Sigmoid colon (tissue), 7 donors: ENCODE results near the gene PFKP. TPM values are rescaled to one million over a fixed set of nuclear protein-coding genes. Genes with fewer than 3 reads are reported as not detected.
"Not testable (repeated sequence)": the region's sequence is repeated elsewhere in the genome, so short reads cannot be mapped to it uniquely, and the experiment has no call there.

Experiments used
- DNase-seq: peaks from one replicate; pipeline ENCODE4 v3.0.0-alpha.2; 2019
- H3K27ac ChIP-seq, 4 donors: fragments of 200-600 bp; sonication (generic); one replicate each; pipeline ENCODE4 v1.5.1; 2016 to 2019; ENCODE audit warnings: mild to moderate bottlenecking in 1 of 4
- H3K27me3 ChIP-seq, 3 donors: fragments of 200-600 bp; sonication (generic); one replicate each; pipeline ENCODE4 v1.5.1; 2019; ENCODE audit warnings: mild to moderate bottlenecking in 1 of 3
- H3K36me3 ChIP-seq, 4 donors: fragments of 200-600 bp; sonication (generic); one replicate each; pipeline ENCODE4 v1.5.1; 2016 to 2019
- H3K4me1 ChIP-seq, 4 donors: fragments of 200-600 bp; sonication (generic); one replicate each; pipeline ENCODE4 v1.5.1; 2017 to 2019
- H3K4me3 ChIP-seq, 4 donors: fragments of 200-600 bp; sonication (generic); one replicate each; pipeline ENCODE4 v1.5.1; 2017 to 2019; ENCODE audit warnings: mild to moderate bottlenecking in 2 of 4, moderate library complexity in 1 of 4
- H3K9me3 ChIP-seq, 4 donors: fragments of 200-600 bp in 3 of 4; sonication (generic) in 3 of 4; one replicate each; pipeline versions ENCODE4 v1.5.1 to v1.6.1; 2013 to 2019
- CTCF ChIP-seq, 4 experiments: fragments of 450-650 bp in 3 of 4; fragments of 200-600 bp in 1 of 4; IDR thresholded peaks; one replicate each; pipeline ENCODE4 v1.5.1; 2016 to 2019; ENCODE audit warnings: antibody characterized with exemption in 4 of 4, mild to moderate bottlenecking in 3 of 4, moderate library complexity in 2 of 4
- EP300 ChIP-seq, 4 donors: sonication (generic); formaldehyde crosslinking; IDR thresholded peaks; one replicate each; pipeline ENCODE4 v1.6.1; 2017; ENCODE audit warnings: antibody characterized with exemption in 4 of 4
- POLR2A ChIP-seq, 2 donors: fragments of 450-650 bp; IDR thresholded peaks; one replicate each; pipeline ENCODE4 v1.6.1; 2016; ENCODE audit warnings: antibody characterized with exemption in 2 of 2, mild to moderate bottlenecking in 2 of 2, moderate library complexity in 2 of 2
- POLR2AphosphoS5 ChIP-seq, 4 donors: sonication (generic); formaldehyde crosslinking; IDR thresholded peaks; one replicate each; pipeline ENCODE4 v1.6.1; 2017; ENCODE audit warnings: antibody characterized with exemption in 4 of 4
- WGBS, 2 donors: extraction: QIAGEN DNeasy Blood & Tissue Kit; methylation state at CpG; one replicate each; pipeline ENCODE4 v1.1.7; 2013; 5-methylcytosine and 5-hydroxymethylcytosine counted together
- intact Hi-C: fragments of 100-400 bp; cut with DNase I; formaldehyde crosslinking; loops from one replicate; pipeline ENCODE4 v1.15.1; 2023
- polyA plus RNA-seq, 3 donors: library from polyadenylated mRNA; stranded (reverse); fragments of 200-250 nt; gene quantifications; one replicate each; pipeline ENCODE4 v1.2.3, GENCODE V29; 2013
- total RNA-seq, 4 donors: library from RNA; depleted of rRNA; stranded (reverse); fragments of >200 nt; gene quantifications; one replicate each; pipeline ENCODE4 v1.1.0, GENCODE V29; 2016
- donor health status: healthy with polysubstance abuse.
- donor health status: Bipolar disorder and iron deficiency.
- donor health status: healthy.

The PFKP gene
- total and polyA plus RNA-seq, 7 donors = 26.4 to 105 (median 46.0) TPM

GRCh38 chr10:3169271-3169670, 101.9 kb downstream of the PFKP start:
- DNase-seq = no peak
- H3K9me3 ChIP-seq = no peaks in the 10 kb centered on the region
- no peaks in the 10 kb centered on the region for H3K27me3 ChIP-seq
- peaks cover 8 to 58% (median 45%) of the 10 kb centered on the region in 4 donors for H3K36me3 ChIP-seq
- H3K27ac ChIP-seq = no peak overlapping the region
- H3K4me3 ChIP-seq = no peak overlapping the region
- 90 to 94% methylated on average over 10 of the region's 10 CpGs for WGBS, 2 donors
- peaks cover 0 to 12% (median 10%) of the 10 kb centered on the region in 4 donors for H3K4me1 ChIP-seq
- TF ChIP-seq EP300 (IDR thresholded peaks at IDR 0.05) (no peak), POLR2A (IDR thresholded peaks at IDR 0.05) (no peak), POLR2AphosphoS5 (IDR thresholded peaks at IDR 0.05) (no peak), CTCF (IDR thresholded peaks at IDR 0.05) (no peak)
- intact Hi-C loops = no loop called here

DNA sequence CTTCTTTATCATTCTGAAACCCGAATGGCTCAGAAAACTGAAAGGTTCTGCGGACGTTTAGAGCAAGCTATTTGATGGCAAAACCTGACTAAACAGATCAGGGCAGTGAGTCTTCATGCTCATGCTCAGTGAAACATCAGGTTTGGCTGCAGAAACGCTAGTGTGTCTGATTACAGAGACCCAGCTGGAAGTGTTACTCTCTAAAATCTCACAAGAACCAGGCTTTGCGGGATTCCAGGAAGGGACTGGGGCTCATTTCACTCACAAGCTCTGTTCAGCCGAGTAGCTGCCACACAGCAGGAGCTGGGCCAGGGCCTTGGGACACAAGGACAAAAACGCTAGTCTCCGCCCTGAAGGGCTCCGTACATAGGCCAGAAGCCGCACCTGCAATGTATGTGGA, 102.3 kb downstream of the PFKP start:
- H3K4me3 ChIP-seq = no peak overlapping the region
- intact Hi-C loops = no loop called here

GRCh38 chr10:3171488-3171887, 104.1 kb downstream of the PFKP start:
- H3K27ac ChIP-seq = peak overlapping the region in 3 of 4 donors; percentile 88 to 91 (median 90)
- WGBS, 2 donors = 88 to 92% methylated on average over 11 of the region's 11 CpGs
- intact Hi-C loops, H3K27me3 ChIP-seq, DNase-seq, H3K9me3 ChIP-seq: not testable (repeated sequence)
- H3K4me3 ChIP-seq = peak overlapping the region; percentile 71 to 90 (median 84)
- peaks cover 4 to 35% (median 24%) of the 10 kb centered on the region in 4 donors for H3K36me3 ChIP-seq
- peaks cover 0 to 12% (median 10%) of the 10 kb centered on the region in 4 donors for H3K4me1 ChIP-seq

More for the DNA sequence above, 102.3 kb downstream of the PFKP start:
- no peak for TF ChIP-seq POLR2A (IDR thresholded peaks at IDR 0.05)
- TF ChIP-seq POLR2AphosphoS5 (IDR thresholded peaks at IDR 0.05) = no peak
- TF ChIP-seq EP300 (IDR thresholded peaks at IDR 0.05) = no peak
- TF ChIP-seq CTCF (IDR thresholded peaks at IDR 0.05) = no peak
- Histone ChIP-seq H3K9me3 (no peaks in the 10 kb centered on the region), H3K27me3 (no peaks in the 10 kb centered on the region), H3K4me1 (peaks cover 0 to 12% (median 10%) of the 10 kb centered on the region in 4 donors), H3K36me3 (peaks cover 5 to 53% (median 41%) of the 10 kb centered on the region in 4 donors), H3K27ac (no peak overlapping the region)
- DNase-seq = no peak
- 92 to 93% methylated on average over 10 of the region's 10 CpGs for WGBS, 2 donors

DNA sequence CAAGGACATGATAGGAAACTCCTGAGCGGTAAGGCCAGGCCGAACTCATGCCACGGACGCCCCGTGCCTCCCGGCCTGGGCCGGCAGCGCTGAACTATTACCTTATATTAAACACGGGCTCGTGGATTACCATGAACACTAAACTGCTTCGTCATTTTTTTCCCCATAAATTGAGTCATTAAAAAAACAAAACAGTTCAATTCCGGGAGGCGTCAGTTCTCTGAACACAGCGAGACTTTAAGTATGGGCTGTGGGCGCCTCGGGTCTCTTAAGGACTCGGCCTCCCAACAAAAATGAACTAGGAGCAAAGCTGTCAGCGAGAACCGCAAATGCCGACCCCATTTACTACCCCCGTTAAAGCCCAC, 104.7 kb downstream of the PFKP start:
- H3K27ac ChIP-seq = peak overlapping the region; percentile 88 to 92 (median 90)
- no peak for DNase-seq
- 0 to 1% methylated on average over 21 of the region's 21 CpGs for WGBS, 2 donors
- H3K4me1 ChIP-seq = peaks cover 0 to 12% (median 10%) of the 10 kb centered on the region in 4 donors
- peak overlapping the region; percentile 71 to 90 (median 84) for H3K4me3 ChIP-seq
- H3K9me3 ChIP-seq = no peaks in the 10 kb centered on the region
- H3K27me3 ChIP-seq = no peaks in the 10 kb centered on the region
- TF ChIP-seq EP300 (IDR thresholded peaks at IDR 0.05) (no peak), POLR2AphosphoS5 (IDR thresholded peaks at IDR 0.05) (no peak), POLR2A (IDR thresholded peaks at IDR 0.05) (no peak), CTCF (IDR thresholded peaks at IDR 0.05) (no peak)
- H3K36me3 ChIP-seq = peaks cover under 1 to 30% (median 20%) of the 10 kb centered on the region in 4 donors
- intact Hi-C loops = no loop called here

- no peak for TF ChIP-seq EP300 (IDR thresholded peaks at IDR 0.05)
- TF ChIP-seq POLR2AphosphoS5 (IDR thresholded peaks at IDR 0.05) = peak; percentile 99 to 100 (median 100)
- TF ChIP-seq POLR2A (IDR thresholded peaks at IDR 0.05) = peak; percentile 94 to 96
- no peak for TF ChIP-seq CTCF (IDR thresholded peaks at IDR 0.05)
- intact Hi-C loops = no loop called here
- 0 to 1% methylated on average over 73 of the region's 73 CpGs for WGBS, 2 donors
These were observed 105.3 kb downstream of the PFKP start, which contains the start of gene PITRM1 for GRCh38 chr10:3172446-3173170. Gene PITRM1, minus strand, starts transcription at chr10:3172782. Its CDS starts 10 bp downstream, at chr10:3172772.

More at GRCh38 chr10:3172446-3173170, 105.3 kb downstream of the PFKP start, which contains the start of gene PITRM1:
- Histone ChIP-seq H3K4me3 (peak within 1 kb of the TSS; percentile 71 to 90 (median 84)), H3K36me3 (peaks cover 0 to 24% (median 16%) of the 10 kb centered on the region in 4 donors), H3K9me3 (no peaks in the 10 kb centered on the region), H3K27me3 (no peaks in the 10 kb centered on the region), H3K4me1 (peaks cover 0 to 12% (median 10%) of the 10 kb centered on the region in 4 donors), H3K27ac (peak within 1 kb of the TSS; percentile 88 to 92 (median 90))
- DNase-seq = peak; percentile 100
